SK-N-SH (cell line): ENCODE measurements around the gene TRAPPC3. TPM values are rescaled to one million over a fixed set of nuclear protein-coding genes. Genes with fewer than 3 reads are reported as not detected.

ENCODE experiments used
- CTCF ChIA-PET: fragments of 300-600, 350-600 bp; formaldehyde crosslinking; extraction: SDS; loops from one replicate; lab custom pipeline; 2021; lab: Yijun Ruan, JAX
- POLR2A ChIA-PET: fragments of 350-600 bp; sonication (Branson Sonifier 250); formaldehyde crosslinking; extraction: SDS; loops from one replicate; lab custom pipeline; 2020; ENCODE audit warnings: antibody characterized with exemption, inconsistent platforms; lab: Yijun Ruan, JAX
- DNase-seq: peaks from one replicate; pipeline ENCODE4 v3.0.0; 2012
- H2AFZ ChIP-seq: fragments of 200-600 bp; sonication (generic); 2 replicates; pipeline ENCODE4 v1.8.1; 2016; ENCODE audit warnings: antibody characterized with exemption, mild to moderate bottlenecking, low read depth
- H3F3A ChIP-seq: fragments of 200-600 bp; sonication (generic); replicated peaks from 2 replicates; pipeline ENCODE3; 2016; ENCODE audit warnings: antibody characterized with exemption, mild to moderate bottlenecking; ENCODE audit not compliant: insufficient read depth
- H3K27ac ChIP-seq, 2 experiments: fragments of 200-500 bp in 1 of 2; fragments of 200-600 bp in 1 of 2; sonication (Bioruptor generic) in 1 of 2; sonication (generic), shearing (Covaris generic) in 1 of 2; 2 replicates each; pipeline versions ENCODE4 v1.5.1 to v1.6.1; 2014 to 2016; ENCODE audit warnings: low read depth in 2 of 2, inconsistent platforms in 1 of 2, low read length in 1 of 2, mild to moderate bottlenecking in 1 of 2, mixed read lengths in 1 of 2
- H3K27me3 ChIP-seq: fragments of 200-600 bp; sonication (generic), shearing (Covaris generic); 2 replicates; pipeline ENCODE4 v1.6.1; 2016; ENCODE audit warnings: mixed run types; ENCODE audit not compliant: insufficient read depth
- H3K36me3 ChIP-seq, 2 experiments: fragments of 200-500 bp in 1 of 2; fragments of 200-600 bp in 1 of 2; sonication (Bioruptor generic) in 1 of 2; sonication (generic) in 1 of 2; replicated peaks in 1 of 2; 2 replicates each; pipeline versions ENCODE3 to v1.5.1; 2014 to 2016; ENCODE audit warnings: low read length in 1 of 2, mild to moderate bottlenecking in 1 of 2; ENCODE audit not compliant: insufficient read depth in 2 of 2, control insufficient read depth in 1 of 2
- H3K4me1 ChIP-seq, 2 experiments: fragments of 200-500 bp in 1 of 2; fragments of 200-600 bp in 1 of 2; sonication (Bioruptor generic) in 1 of 2; sonication (generic), shearing (Covaris generic) in 1 of 2; 2 replicates each; pipeline versions ENCODE4 v1.5.1 to v1.6.1; 2014 to 2016; ENCODE audit warnings: low read depth in 1 of 2, low read length in 1 of 2, mixed run types in 1 of 2; ENCODE audit not compliant: insufficient read depth in 2 of 2, control insufficient read depth in 1 of 2
- H3K4me2 ChIP-seq: fragments of 200-600 bp; sonication (generic), shearing (Covaris generic); 2 replicates; pipeline ENCODE4 v1.6.1; 2017; ENCODE audit warnings: mixed run types
- H3K4me3 ChIP-seq, 2 experiments: fragments of 200-500 bp in 1 of 2; fragments of 200-600 bp in 1 of 2; sonication (Bioruptor generic) in 1 of 2; sonication (generic), shearing (Covaris generic) in 1 of 2; 2 replicates each; pipeline versions ENCODE4 v1.5.1 to v1.8.1; 2014 to 2016; ENCODE audit warnings: low read depth in 2 of 2, inconsistent platforms in 1 of 2, low read length in 1 of 2, mild to moderate bottlenecking in 1 of 2, mixed read lengths in 1 of 2, moderate library complexity in 1 of 2
- H3K79me2 ChIP-seq: fragments of 200-600 bp; sonication (generic); 2 replicates; pipeline ENCODE4 v1.8.1; 2017; ENCODE audit warnings: mild to moderate bottlenecking; ENCODE audit not compliant: insufficient read depth
- H3K9ac ChIP-seq: fragments of 200-600 bp; sonication (generic); 2 replicates; pipeline ENCODE4 v1.6.1; 2017; ENCODE audit warnings: mixed run types
- H3K9me2 ChIP-seq: fragments of 200-600 bp; sonication (generic); 2 replicates; pipeline ENCODE4 v1.6.1; 2017; ENCODE audit warnings: mixed run types
- H3K9me3 ChIP-seq: fragments of 200-600 bp; sonication (generic); 2 replicates; pipeline ENCODE4 v1.6.1; 2017; ENCODE audit warnings: mixed run types, mild to moderate bottlenecking, moderate library complexity
- H4K20me1 ChIP-seq: fragments of 200-600 bp; sonication (generic); 2 replicates; pipeline ENCODE4 v1.6.1; 2017; ENCODE audit warnings: mild to moderate bottlenecking, mixed run types; ENCODE audit not compliant: insufficient read depth
- CHD2 ChIP-seq: fragments of 150-350 bp; IDR thresholded peaks from 2 replicates; pipeline ENCODE4 v1.6.1; 2018; ENCODE audit warnings: low read length; ENCODE audit not compliant: partially characterized antibody
- ELF1 ChIP-seq: IDR thresholded peaks from 2 replicates; pipeline ENCODE4 v1.4.0; 2012
- EP300 ChIP-seq, 2 experiments: IDR thresholded peaks; 2 replicates each; pipeline versions ENCODE4 v1.4.0 to v1.6.1; 2012; ENCODE audit warnings: borderline replicate concordance in 1 of 2, low read depth in 1 of 2, low read length in 1 of 2
- FOSL2 ChIP-seq: IDR thresholded peaks from 2 replicates; pipeline ENCODE4 v1.4.0; 2012; ENCODE audit warnings: low read depth, mild to moderate bottlenecking, moderate library complexity, borderline replicate concordance
- FOXJ3 ChIP-seq: sonication (generic); formaldehyde crosslinking; IDR thresholded peaks from 2 replicates; pipeline ENCODE4 v1.5.1; 2020; ENCODE audit warnings: mild to moderate bottlenecking, missing genetic modification reagents
- MAX ChIP-seq: IDR thresholded peaks from 2 replicates; pipeline ENCODE4 v1.4.0; 2012; ENCODE audit warnings: low read depth
- MXI1 ChIP-seq: IDR thresholded peaks from 2 replicates; pipeline ENCODE4 v1.6.1; 2012; ENCODE audit warnings: mild to moderate bottlenecking, low read depth, low read length, improper control_type of control experiment
- NFIC ChIP-seq: IDR thresholded peaks from 2 replicates; pipeline ENCODE4 v1.4.0; 2012; ENCODE audit warnings: borderline replicate concordance
- PBX3 ChIP-seq: IDR thresholded peaks from 2 replicates; pipeline ENCODE4; 2012
- POLR2AphosphoS5 ChIP-seq: IDR thresholded peaks from 2 replicates; pipeline ENCODE4 v1.6.1; 2012; ENCODE audit warnings: low read depth, low read length
- RCOR1 ChIP-seq: fragments of 150-350 bp; IDR thresholded peaks from 2 replicates; pipeline ENCODE4 v1.6.1; 2017; ENCODE audit warnings: antibody characterized with exemption, low read length
- RFX5 ChIP-seq: IDR thresholded peaks from 2 replicates; pipeline ENCODE4 v1.6.1; 2012; ENCODE audit warnings: mild to moderate bottlenecking, improper control_type of control experiment, low read length
- SIN3A ChIP-seq: IDR thresholded peaks from 2 replicates; pipeline ENCODE4 v1.6.1; 2012; ENCODE audit warnings: low read depth, mild to moderate bottlenecking, low read length, moderate library complexity, borderline replicate concordance
- TEAD4 ChIP-seq: IDR thresholded peaks from 2 replicates; pipeline ENCODE4 v1.4.0; 2012; ENCODE audit warnings: mild to moderate bottlenecking, borderline replicate concordance; ENCODE audit not compliant: insufficient read depth
- ZBTB33 ChIP-seq: IDR thresholded peaks from 2 replicates; pipeline ENCODE4 v1.4.0; 2012; ENCODE audit warnings: low read depth, borderline replicate concordance
- WGBS: methylation state at CpG from one replicate; pipeline ENCODE4 v1.1.6; 2017; ENCODE audit warnings: low lambda C conversion rate; 5-methylcytosine and 5-hydroxymethylcytosine counted together
- polyA plus RNA-seq, 3 experiments: library from polyadenylated mRNA; depleted of rRNA; stranded (reverse); fragments of >200 nt; gene quantifications; 2 replicates each; pipeline ENCODE4 v1.2.3, GENCODE V29; 2012

TRAPPC3 gene
- polyA plus RNA-seq, 1 of the 3 experiments (the other 2 are of a cell fraction), result 149 TPM

GRCh38 chr1:36094621-36095061, 54.6 kb downstream of the TRAPPC3 start (continued):
- no peak for TF ChIP-seq FOSL2
- TF ChIP-seq RFX5, result no peak
- TF ChIP-seq SIN3A, result 0 out of 2 replicates have a peak, but pooled peaks have one; percentile 20
- TF ChIP-seq NFIC, result no peak
- TF ChIP-seq POLR2AphosphoS5, result peak; percentile 53; the same call in 1 of the 2 replicates
- TF ChIP-seq MXI1, result peak; percentile 83
- no peak for TF ChIP-seq ZBTB33
- no peak for TF ChIP-seq FOXJ3 (CRISPR knock-in tag)

- Histone ChIP-seq H3K4me3 (no peak overlapping the region), H3K27ac (peak overlapping the region in 1 of 2 experiments; percentile 99; a peak in 2 of 4 replicates), H3K4me2 (no peak overlapping the region), H3F3A (peaks cover 23% of the 10 kb centered on the region), H4K20me1 (no peaks in the 10 kb centered on the region), H3K9me3 (no peaks in the 10 kb centered on the region), H2AFZ (no peak overlapping the region), H3K4me1 (peaks cover 3 to 73% of the 10 kb centered on the region in 2 experiments; a peak in 3 of 4 replicates), H3K36me3 (peaks cover 17 to 53% of the 10 kb centered on the region in 2 experiments), H3K27me3 (no peaks in the 10 kb centered on the region), H3K9ac (no peak overlapping the region), H3K79me2 (peaks cover 38% of the 10 kb centered on the region), H3K9me2 (no peaks in the 10 kb centered on the region)
- POLR2A ChIA-PET, result interaction anchor here (0.6 to 2.0 kb wide), 7 partner anchors 19 to 174 kb away, joined by 3 to 7 read pairs (median 3); partner anchors contain the start of genes AGO3 and THRAP3
- 50% methylated on average over 1 of the region's 3 CpGs for WGBS
- CTCF ChIA-PET, result interaction anchor here (1.0 to 32.6 kb wide), 11 partner anchors 8 to 326 kb away, joined by 3 to 700 read pairs (median 4); partner anchors contain the start of genes AGO1, MAP7D1 and TRAPPC3
- DNase-seq, result peak; percentile 76
- no peak for TF ChIP-seq MAX
- TF ChIP-seq TEAD4, result no peak
- no peak for TF ChIP-seq POLR2AphosphoS5
- peak; percentile 56 for TF ChIP-seq CHD2
- TF ChIP-seq RCOR1, result peak; percentile 57; the same call in 1 of the 2 replicates
- TF ChIP-seq ELF1, result no peak
- peak; percentile 96 for TF ChIP-seq MXI1
- no peak for TF ChIP-seq FOSL2
- no peak for TF ChIP-seq PBX3
- peak in 1 of 2 experiments; percentile 72; a peak in 2 of 4 replicates for TF ChIP-seq EP300 (IDR thresholded peaks at IDR 0.05; ENCODE audit: borderline replicate concordance in 1 of 2, low read depth in 1 of 2, low read length in 1 of 2)
Observed at GRCh38 chr1:36093929-36094328, 55.4 kb downstream of the TRAPPC3 start.
